ENCODE results near the gene CCDC97.

Gene CCDC97

GRCh38 chr19:41320185-41320518 lies 10.2 kb downstream of the CCDC97 start:
- no peak for DNase-seq

- no peak for DNase-seq
These were observed 10.6 kb downstream of the CCDC97 start for GRCh38 chr19:41320568-41320967.

- DNase-seq: no peak
These were observed 11.2 kb downstream of the CCDC97 start for GRCh38 chr19:41321204-41321599.

DNA sequence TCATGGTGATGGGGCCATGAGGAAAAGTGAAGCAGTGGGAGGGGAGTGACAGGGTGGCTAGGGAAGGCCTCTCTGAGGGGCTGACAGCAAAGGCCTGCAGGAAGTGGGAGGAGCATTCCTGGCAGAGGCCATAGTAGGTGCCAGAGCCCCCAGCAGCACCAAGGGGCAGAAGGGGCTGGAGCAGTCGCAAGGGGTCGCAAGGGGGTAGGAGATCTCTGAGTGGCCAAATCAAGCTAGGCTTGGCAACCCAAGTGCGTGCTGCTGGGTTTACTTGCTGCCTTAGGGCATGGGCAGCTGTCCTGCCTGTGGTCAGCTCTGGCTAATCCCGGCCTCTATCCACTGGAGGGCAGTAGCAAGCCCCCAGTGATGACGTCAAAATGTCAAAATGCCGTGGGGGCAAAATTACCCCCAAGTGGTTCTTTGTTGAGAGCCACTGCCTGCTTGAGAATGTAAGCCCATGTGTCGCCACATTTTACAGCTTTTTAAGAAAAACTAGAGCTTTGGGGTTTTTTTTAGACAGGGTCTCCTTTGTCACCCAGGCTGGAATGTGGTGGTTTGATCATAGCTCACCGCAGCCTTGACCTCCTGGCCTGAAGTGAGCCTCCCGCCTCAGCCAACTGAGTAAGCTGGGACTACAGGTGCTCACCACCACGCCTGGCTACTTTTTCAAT lies 11.8 kb downstream of the CCDC97 start:
- peak; percentile 73 for DNase-seq

GRCh38 chr19:41322451-41322850 lies 12.5 kb downstream of the CCDC97 start:
- DNase-seq: no peak

DNA sequence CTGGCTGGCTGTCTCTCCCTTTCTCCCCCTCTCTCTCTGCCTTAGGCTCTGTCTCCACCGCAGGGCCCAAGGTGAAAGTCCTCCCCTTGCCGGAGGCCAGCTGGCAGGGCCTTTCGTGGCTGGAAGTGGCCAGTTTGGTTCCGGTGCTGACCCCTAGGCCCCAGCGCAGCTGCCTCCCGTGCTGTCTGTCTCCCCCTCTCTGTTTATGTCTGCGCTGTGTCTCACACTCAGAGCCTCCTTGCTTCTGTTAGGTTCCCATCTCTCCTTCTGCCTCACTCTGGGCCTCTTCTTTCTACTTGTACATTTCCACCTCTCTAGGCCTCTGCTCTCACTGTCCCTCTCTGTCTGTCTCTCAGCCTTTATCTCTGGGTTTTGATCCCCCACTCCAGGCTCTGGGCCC lies 13.1 kb downstream of the CCDC97 start:
- DNase-seq: no peak

DNA sequence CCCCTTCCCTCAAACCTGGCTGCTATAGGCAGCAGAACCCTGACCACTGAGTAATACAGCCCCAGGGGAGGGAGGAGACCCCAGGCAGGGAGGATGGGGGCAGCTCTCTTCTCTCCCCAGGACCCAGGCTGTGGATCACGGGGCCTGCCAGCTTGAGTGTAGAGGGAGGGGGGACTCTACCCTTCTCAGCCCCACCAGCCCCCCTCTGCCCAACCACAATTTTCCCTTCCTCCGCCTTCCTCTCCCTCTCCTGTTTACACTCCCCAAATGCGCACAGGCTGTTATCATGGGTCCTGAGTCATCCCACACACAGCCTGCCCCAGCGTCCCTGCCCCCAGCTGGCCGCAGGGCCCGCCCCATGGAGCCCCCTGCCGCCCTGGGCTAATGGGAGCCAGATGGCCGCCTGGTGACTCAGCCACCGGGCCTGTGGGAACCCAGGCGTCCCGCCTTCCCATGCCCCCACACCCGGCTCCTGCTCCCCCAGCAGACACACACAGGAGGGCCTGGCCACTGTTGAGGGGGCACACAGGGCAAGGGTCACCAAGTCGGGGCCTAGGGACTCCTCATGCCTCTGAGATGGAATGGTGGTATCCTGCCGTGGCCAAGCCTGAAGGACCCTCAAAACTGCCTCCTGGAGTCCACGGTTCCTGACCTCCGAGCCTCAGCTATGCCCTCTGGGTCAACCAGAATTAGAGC lies 13.6 kb downstream of the CCDC97 start:
- peak; percentile 99 for DNase-seq

DNA sequence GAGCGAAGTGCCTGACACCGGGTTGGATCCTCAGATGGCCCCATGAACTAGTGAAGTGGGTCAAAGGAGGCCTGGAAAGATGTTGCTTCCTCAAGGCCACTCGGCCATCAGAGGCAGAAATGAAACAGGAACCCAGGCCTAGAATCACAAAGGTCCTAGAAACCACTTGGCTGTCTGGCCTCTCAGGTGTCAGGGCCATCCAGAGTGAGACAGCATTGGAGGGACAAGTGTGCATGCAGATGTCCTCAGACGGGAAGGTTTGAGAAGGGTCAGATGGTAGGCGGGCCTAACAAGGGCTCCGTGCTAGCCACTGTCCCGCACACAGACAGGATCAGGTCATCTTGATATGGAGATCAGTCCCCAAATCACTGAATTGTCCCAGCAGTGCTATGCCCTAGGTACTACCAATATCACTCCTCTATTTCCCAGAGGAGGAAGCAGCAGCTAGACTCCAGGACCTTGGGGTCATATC lies 14.3 kb downstream of the CCDC97 start:
- DNase-seq: peak; percentile 23

DNA sequence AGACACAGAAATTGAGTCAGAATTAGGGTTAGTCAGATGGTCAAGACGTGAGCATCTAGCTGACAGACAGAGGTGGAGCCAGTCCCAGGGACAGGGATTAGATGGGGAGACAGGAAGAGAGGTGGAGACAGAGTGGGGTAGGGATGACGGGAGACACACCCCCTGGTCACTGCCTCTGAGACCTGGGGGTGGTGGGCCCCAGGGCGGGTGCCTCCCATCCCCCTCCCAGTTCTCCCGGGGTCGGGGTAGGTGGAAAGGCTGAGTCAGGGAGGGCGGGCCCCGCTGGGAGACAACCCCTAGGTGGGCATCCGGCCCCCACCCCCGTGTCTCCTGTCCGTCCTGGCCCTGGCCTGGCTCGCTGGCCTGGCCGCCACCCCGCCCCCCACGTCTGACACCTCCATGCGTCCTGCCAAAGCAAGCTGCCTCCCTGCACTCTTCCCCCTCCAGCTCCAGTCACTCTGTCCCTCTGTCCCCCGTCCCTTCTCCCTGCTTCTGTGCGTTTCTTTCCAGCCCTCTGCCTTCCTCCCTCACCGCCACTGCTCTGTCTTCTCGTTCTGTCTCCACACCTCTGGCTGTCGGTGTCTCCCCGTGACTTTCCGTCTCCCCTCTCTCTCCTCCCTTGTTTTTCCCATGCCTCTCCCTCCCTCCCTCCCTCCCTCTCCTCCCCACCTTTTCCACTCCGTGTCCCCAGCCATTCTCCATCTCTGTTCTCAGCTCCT lies 15.1 kb downstream of the CCDC97 start:
- peak; percentile 92 for DNase-seq

GRCh38 chr19:41325640-41325946 lies 15.6 kb downstream of the CCDC97 start:
- DNase-seq: no peak

GRCh38 chr19:41325947-41326706 lies 16.2 kb downstream of the CCDC97 start:
- peak; percentile 94 for DNase-seq

- peak; percentile 39 for DNase-seq
These were observed 17.2 kb downstream of the CCDC97 start for GRCh38 chr19:41327076-41327575.

GRCh38 chr19:41327576-41328156 lies 17.7 kb downstream of the CCDC97 start:
- peak; percentile 50 for DNase-seq

GRCh38 chr19:41328157-41328841 lies 18.3 kb downstream of the CCDC97 start:
- DNase-seq: peak; percentile 47

DNA sequence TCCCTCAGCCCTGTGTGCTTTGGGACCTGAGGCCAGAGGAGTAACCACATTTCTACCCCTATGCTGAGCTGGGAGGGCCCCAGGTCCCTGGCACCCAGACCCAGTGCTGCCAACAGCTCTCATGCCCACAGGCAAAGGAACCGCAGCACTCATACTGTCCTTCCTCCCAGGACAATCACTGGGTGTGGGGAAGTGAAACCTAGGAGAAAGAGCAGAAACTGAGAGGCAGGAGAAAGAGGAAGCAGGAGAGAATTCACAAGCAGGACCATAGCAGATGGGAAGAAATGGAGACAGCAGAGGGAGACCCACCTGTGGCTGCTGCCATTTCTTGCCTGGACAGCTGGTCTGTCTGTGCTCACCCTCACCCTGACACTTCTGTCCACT lies 18.9 kb downstream of the CCDC97 start:
- no peak for DNase-seq

- DNase-seq: no peak
These were observed 20.5 kb downstream of the CCDC97 start for GRCh38 chr19:41330481-41330880.

GRCh38 chr19:41330946-41331678 lies 21.1 kb downstream of the CCDC97 start:
- no peak for DNase-seq

GRCh38 chr19:41332000-41332399 lies 22.0 kb downstream of the CCDC97 start:
- DNase-seq: no peak

DNA sequence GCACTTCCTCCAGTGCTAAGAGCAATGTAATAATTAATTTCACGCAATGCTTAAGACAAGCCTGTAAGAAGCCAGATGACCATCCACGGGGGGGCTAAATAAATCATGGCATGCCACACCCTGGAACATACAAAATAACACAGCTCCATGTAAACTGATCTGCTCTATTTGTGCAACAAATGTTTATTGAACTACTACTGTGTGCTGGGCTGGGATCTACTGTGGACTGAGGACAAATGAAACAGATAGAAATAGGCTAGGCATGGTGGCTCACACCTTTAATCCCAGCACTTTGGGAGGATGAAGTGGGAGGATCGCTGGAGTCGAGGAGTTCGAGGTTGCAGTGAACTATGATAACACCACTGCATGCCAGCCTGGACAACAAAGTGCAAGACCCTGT lies 22.5 kb downstream of the CCDC97 start:
- DNase-seq: no peak

DNA sequence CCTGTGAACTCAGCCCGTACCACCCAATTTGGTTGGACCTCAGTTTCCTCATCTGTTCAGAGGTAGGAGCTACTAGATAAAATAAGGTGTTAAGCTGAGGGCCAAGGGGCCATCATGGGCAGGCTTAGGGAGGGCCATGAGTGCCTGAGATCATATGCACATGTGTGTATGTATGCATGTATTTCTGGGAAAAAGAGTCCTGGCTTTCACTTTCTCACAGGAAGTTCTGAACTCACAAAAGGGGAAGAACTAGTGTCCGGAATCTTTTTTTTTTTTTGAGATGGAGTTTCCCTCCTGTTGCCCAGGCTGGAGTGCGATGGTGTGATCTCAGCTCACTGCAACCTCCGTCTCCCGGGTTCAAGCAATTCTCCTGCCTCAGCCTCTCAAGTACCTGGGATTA lies 24.8 kb downstream of the CCDC97 start:
- no peak for DNase-seq

GRCh38 chr19:41335467-41335866 lies 25.5 kb downstream of the CCDC97 start:
- no peak for DNase-seq
